GM21737 (cell line): ENCODE measurements around the gene MEGF6.

Experiments
- ATAC-seq: cut with Tn5 transposase; IDR thresholded peaks from one replicate; pipeline ENCODE4 v1.9.1; 2021; ENCODE audit warnings: mild to moderate bottlenecking, moderate library complexity; ENCODE audit not compliant: unreplicated experiment

Gene MEGF6

DNA sequence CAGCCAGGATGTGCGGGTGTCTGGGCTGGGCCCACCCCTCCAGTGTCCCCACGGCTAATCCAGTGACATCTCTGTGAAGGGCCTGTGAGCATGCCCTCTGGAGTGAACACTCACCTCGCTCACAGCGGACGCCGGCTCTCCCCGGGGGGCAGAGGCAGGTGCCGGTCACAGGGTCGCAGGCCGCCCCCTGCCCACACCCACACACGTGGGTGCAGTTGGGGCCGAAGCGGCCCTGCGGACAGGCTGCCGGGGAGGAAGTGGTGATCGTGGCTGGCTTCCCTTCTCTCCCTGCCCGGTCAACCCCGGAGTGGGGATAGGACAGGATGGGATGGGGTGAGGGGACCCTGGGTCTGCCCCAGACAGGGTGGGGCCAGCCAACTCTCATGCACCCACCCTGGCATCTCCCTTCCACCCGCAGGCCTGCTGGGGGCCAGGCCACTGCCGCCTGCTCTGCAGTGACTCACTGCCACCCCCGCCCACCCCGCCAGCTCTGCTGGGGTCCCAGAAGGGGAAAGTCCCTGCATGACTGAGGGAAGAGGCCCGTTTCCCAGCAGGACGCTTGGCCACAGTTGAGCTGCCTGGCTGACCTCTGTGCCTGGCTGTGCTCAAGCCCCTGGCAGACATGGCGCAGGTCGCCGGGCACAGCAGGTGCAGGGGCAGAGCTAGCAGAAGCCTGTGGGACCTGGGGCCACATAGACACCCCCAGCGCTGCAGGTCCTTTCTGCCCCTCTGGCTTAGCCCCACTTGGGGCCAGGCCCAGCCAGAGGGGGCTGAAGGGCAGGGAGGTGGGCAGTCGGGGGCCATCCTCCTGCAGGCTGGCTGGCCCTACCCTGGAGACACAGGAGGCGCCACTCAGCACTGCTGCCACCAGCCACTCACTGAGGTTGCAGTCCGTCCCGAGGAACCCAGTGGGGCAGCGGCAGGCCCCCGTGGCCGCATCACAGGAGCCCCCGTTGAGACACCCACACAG is 115.2 kb downstream of the MEGF6 start:
- ATAC-seq: no peak

DNA sequence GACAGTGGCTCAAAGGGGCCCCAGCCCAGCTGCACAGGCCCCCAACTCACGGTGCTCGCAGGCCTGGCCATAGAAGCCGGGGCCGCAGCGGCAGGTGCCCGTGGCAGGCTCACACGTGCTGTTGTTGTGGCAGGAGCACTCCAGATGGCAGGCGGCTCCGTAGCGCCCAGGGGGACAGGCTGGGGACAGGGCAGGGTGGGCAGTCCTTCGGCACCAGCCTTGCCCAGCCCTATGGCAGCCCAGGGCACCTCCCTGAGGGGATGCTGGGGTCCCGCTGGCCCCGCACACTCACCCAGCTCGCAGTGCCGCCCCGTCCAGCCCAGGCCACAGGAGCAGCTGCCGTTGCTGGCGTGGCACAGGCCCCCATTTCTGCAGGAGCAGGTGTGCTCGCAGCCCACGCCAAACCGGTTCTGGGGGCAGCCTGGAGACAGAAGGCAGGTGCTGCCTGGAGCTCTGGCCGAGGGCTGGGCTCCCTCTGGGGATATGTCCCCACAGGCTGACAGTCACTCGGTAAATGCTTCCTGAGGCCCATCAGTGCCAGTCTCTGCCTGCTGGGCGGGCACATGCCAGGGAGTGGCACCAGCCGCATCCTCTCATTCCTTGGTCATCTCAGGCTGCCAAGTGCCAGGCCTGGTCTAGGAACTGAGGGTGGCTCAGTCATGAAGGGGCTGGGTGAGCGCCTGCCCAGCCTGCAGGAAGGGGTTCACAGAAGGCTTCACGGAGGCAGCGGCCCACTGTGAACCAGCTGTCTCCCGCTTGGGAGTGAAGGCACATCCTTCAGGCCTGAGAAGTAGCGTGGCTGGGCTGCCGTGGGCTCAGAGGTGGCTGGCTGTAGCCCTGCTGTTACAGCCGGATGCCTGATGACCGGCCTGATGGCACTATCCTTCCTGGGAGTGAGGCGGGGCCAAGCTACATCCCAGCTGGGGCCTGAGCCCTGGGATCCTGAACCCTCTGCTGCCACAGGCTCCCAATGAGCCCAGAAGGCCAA is 116.7 kb downstream of the MEGF6 start:
- no peak for ATAC-seq

DNA sequence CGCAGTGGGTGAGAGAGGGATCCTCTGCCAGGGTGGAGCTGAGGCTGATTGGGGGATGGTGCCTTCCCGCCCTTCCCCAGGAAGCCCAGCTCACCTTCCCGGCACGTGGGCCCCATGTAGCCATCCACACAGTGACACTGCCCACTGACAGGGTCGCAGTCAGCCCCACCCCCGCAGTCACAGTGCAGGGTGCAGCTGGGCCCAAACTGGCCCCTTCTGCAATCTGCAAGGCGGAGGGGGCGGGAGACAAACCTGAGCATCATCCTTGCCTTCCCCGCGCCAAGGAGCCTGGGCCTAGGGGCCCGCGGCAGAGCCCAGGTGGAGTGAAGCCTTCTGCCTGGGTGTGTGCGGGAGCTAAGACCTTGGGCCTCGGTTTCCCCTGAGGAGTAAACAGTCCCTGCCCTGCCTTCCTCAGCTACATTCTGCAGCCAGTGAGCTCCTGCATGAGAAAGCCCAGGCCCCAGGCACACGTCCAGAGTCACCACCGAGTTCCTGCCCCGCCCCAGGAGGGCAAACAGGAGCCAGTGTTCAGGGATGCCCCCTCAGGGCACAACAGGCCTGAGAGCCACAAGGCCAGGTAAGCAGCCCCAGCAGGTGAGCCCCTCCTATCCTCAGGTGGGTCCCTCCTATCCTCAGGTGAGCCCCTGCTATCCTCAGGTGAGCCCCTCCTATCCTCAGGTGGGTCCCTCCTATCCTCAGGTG is 118.6 kb downstream of the MEGF6 start:
- ATAC-seq: no peak

DNA sequence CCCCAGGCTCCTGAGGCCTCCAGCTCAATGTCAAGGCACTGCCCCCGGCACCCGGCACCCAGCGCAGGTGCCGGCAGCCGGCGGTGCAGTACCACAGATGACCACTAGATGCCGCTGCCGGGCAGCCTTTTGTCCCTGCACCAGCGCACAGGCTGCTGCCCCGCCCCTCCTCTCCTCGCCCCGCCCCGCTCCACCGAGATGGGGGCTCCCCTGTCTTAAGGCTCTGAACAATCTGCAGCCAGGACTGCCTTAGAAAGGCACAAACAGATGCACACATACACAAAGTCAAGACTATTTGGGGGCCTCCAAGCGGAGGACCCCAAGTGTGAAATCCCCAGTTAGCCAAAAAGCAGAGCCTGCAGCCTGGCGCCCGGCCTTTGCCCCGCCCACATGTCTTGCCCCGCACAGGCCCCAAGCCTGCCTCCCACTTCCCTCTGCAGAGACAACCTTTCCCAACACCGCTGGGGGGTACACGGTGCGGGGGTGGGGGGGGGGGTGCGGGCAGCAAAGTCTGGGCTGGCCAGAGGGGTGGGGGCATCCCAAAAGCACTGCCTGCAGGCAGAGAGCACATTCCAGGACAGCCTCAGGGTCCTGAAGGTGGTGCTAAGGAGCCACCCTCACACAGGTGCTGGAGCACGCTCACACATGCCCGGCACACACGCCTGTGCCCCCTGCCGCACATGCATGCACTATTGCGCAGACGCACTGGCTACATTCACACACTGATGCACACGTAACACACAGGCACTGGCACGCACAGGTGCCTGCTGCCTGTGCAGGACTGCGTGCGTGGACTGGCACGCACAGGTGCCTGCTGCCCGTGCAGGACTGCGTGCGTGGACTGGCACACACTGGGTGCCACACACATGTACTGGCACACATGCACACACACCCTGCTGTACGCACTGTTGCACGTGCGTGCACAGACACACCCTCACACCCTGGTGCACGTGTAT is 119.7 kb downstream of the MEGF6 start:
- ATAC-seq: peak; percentile 66

DNA sequence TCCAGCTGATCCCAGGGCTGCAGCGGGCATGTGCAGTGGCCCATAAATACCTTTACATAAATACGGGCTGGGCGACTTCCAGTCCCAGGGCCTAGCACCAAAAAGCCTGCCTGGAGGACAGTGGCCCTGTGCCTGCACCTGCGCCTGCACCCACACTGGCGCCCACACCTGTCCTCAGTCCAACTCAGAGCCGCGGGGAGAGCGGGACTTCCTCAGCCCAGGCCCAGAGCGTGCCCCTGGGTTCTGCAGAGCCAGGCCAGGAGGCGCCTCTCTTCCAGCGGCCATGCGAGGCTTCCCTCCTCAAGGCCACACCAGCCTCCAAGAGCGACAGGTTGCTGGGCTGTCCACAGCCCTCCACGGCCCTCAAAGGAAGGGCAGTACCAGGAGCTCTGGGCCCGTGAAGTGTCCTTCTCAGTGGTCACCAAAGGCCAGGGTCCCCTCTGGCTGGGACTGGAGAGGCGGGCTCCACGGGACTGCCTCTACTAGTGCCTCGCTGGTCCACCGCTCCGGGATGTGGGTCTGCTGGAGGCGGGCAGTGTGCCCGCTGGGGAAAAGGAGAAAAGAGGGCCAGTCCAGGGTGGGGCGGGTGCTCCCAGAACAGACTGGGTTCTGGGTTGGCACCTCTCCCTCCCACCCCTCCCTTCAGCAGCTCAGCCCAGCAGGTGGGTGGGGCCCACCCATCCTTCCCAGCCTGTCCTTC is 121.1 kb downstream of the MEGF6 start:
- ATAC-seq: no peak

DNA sequence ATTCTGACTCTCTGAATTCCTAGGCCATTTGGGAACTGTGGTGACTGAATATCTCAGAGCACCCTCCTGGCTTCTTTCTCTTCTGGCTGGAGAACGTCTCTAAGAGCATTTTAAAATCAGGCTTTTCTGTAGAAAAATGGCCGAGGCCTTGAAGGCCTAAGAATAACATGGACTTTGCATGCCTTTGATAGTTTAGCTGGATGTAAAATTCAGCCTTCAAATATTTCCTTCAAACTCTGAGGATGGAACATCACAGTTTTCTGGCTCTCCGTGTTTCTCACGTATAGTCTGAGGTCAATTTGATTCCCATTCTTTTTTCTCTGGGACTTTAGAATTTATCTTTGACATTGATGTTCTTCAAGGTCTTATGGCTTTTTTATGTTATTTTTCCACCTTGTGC is 122.9 kb downstream of the MEGF6 start:
- ATAC-seq: no peak

DNA sequence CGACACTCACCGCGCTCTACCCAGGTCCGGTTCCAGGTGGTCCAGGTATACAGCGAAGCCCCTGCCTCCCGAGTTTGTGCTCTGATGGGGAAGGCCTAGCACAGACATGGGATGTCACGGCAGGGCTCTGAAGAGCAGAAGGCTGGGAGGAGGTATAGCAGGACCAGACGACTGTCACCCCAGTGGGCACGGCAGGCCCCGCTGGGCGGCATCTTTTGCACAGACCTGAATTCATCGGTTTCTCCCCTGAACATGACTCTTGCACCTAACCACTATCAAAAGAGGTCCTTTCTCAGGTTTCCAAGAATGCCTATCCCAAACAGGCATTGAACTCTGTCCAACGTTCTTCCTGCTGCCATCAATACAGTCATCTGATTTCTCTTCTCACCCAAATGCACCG is 126.3 kb downstream of the MEGF6 start:
- ATAC-seq: no peak

DNA sequence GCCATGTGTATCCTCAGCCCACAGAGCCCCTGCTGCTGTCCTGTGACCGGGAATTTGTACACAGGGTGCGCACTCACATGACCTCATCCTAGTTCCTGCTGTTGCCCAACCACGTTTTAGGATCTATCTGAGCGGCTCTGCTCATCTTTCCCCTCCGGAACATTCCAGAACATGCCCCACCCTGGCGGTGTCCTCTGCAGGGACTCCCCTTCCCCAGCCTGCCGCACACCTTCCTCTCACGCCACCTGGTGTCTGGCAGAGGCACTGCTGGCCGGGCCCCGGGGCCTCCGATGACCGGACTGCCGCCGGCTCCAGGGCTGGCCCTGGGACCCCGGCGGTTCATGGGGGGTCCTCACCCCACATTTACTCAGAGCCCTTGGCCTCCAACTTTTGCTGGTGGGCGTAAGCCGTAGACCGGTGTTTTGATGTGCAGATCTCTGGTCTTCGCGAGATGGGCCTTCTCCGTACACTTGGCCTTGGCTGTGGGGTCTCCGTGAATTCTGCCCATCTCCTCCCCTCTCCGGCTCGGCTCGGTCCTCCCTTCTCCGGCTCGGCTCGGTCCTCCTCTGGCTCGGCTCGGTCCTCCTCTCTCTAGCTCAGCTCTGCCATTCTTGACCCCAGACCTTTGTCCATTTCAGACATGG is 127.4 kb downstream of the MEGF6 start:
- no peak for ATAC-seq

DNA sequence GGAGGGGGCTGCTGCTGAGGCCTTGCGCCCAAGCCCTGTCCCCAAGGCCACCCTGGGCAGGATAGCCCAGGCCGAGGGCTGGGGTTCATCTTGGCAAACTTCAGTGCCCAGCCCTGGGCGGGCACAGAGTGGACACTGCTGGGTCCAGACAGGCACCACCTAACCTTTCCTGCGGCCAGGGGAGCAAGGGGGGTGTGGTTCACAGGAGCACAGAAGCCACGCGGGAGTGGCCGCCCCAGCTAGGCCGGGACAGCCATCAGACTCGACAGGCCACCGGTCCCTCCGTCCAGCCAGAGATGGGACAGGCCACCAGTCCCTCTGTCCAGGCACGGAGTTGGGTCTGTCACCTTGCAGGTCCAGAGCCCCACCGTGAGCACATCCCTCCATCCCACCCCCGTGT is 127.9 kb downstream of the MEGF6 start:
- ATAC-seq: no peak

DNA sequence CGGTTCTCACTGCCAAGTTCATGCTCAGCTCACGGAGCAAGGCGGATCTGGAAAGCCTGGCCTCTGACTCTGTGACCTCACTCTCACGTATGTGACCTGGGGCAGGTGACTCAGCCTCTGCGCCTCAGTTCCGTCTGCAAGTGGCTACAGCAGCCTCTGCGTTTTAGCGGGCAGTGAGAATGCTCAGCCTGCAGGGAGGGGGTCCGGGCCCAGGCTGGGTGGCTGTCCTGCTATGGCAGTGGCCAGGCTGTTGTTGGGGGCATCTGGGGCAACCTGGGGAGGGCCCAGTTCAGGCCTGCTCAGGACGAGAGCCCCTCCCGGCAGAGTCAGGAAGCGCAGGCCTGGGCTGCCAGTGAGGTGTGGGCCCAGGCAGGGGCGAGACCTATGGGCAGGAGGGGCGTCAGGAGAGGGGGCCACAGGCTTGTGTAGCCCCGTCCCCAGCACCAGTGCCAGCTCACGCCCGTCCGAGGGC is 128.9 kb downstream of the MEGF6 start:
- no peak for ATAC-seq

DNA sequence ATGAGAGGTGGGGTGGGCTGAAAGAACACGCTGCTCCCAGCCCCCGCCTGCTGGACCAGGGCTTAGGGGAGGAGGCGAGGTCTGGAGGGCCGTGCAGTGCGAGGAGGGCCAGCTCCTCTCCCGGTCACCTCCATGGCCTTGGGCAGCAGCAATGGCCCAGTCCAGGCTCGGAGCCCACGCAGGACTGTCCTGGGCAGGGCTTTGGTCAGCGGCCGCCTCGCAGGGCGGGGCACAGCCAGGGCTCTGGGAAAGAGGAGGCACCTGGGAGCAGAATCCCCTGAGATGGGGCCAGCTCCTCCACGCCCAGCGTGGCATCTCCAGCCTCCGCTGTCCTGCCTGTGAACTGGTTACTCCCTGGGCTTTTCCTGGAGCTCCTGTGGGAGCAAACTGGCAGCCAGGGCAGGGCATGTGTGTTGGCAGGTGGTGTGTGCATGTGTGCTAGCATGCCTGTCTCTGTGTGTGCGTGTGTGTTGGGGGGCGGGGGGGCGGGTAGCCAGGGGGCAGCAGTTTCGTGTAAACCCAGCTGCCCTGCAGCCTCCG is 129.4 kb downstream of the MEGF6 start:
- no peak for ATAC-seq

DNA sequence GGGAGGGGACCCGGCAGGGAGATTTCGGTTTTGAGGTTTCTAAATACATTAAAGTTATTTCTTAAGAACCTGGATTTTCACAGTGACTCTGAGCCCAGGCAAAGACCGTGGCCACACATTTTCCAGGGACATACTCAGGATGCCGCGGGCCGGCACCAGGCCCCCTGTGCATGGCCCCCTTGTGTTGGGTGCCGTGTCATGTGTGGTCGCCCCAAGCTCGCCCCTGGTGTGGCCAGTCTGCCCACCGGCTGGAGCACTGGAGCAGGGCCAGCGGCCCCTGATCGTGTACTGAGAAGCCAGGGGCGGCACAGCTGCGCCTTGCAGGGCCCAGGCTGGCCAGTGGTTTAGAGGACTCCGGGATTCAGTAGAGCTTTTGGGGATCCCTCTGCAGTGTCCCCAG is 130.3 kb downstream of the MEGF6 start:
- ATAC-seq: no peak

DNA sequence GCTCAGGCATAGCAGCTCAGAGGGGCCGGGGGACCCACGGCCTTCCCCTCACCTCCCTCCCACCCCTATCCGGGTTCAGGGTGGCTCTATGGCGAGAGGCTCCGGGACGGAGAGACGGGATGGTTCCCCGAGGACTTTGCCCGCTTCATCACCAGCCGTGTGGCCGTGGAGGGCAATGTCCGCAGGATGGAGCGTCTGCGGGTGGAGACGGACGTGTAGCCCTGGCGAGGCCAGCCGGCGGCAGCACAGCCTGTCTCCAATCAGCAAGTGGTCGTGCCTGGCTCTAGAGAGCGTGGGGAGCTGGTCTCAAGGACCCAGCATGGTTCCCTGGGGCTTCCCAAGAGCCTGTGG is 131.0 kb downstream of the MEGF6 start:
- no peak for ATAC-seq

DNA sequence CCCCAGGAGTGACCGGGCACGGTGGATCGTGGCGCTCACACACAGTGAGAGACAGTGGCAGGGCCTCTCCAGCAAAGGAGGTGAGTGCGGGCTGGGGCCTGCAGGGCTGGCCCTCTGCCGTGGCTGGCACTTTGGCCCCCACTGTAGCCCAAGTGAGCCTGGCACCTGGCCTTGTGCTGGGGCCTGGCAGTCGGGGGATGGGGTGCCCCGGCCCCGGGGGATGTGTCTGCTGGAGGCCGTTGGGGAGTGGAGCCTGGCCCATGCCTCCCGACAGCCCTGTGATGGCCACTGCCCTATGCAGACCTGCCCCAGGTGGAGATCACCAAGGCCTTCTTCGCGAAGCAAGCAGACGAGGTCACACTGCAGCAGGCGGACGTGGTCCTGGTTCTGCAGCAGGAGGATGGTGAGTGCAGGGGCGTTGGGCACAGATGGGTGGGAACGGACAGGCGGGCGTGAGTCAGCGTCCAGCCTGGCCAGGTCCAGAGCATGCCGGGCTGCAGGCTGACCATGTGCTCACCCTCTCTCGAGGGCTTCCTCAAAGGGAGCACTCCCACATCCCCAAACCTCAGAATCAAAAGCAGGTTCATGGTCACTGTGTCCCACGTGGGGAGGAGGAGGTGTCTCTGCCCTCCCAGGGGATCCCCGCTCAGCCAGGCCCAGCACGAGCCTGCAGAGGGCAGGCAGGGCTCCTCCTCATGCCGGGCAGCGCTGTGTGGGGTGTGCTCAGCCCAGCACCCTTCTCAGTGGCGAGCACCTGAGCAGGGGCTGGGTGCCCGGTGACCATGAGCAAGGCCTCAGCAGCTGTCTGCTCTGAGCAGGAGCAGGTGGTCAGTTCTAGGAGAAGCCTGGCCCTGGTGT is 131.6 kb downstream of the MEGF6 start:
- no peak for ATAC-seq

DNA sequence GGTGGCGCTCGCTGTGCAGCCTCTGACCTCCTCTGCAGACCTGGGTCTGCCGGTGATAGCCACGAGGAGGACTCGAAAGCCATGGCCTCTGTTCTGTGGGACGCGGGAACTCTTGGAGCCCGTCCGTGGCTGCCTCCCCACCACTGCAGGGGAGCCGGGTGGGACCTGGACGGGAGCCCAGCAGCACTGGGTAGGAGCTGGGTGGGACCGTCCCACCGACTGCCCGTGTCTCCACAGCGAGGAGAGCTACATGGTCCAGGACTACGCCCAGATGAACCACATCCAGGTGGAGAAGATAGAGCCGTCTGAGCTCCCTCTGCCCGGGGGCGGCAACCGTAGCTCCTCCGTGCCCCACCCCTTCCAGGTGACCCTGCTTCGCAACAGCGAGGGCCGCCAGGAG is 133.1 kb downstream of the MEGF6 start:
- no peak for ATAC-seq

DNA sequence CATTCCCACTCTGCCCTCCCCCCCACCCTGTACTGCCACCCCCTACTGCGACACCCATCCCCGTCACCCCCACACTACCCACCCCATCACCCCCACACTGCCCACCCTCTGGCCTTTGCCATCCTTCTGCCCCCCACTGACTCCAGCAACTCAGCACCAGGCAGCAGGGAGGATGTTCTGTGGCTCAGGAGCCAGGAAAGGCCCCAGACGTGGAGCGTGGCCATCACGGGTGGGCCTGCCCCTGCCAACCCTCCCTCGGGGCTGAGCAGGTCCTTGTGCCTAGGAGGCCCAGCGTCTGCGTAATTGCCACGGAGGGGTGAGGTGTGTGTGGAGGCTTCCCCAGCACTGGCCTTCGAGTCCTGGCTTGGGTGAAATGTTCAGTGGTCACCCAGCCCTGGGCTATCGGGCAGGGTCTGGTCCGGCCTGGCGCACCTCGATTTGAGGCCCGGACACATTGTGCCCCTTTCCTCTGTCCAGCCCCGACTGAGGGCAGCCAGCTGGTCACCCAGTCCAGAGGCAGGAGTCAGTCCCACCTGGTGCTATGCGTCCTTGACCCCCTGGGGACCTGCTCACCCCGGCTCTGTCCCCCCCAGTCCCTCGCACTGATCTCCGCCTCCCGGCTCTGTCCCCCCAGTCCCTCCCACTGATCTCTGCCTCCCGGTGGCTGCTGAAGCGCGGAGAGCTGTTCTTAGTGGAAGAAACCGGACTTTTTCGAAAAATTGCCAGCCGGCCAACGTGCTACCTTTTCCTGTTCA is 133.9 kb downstream of the MEGF6 start:
- ATAC-seq: no peak

DNA sequence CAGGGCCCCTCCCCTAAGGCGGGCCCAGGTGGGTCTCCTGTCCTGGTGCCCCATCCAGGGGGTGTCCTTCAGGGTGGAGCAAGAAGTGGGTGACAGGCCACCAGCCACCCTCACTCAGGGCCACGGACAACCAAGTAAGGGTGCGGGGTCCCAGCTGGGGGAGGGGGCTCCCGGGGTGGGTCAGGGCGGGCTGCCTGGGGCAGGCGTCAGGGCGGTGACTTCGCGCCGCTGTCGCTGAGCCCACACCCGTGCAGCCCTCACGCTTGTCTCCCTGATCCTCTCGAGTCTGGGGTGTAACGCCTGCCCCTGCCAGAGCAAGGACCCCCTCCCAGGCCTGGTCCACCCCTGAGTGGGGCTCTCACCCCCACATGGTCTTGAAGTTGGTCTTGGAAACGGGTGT is 134.6 kb downstream of the MEGF6 start:
- ATAC-seq: no peak
